SH-SY5Y (cell line): ENCODE results near the gene TOM1L2.

Source experiments
- GATA2 ChIP-seq: IDR thresholded peaks from 2 replicates; pipeline ENCODE4 v1.6.1; 2011; ENCODE audit warnings: mild to moderate bottlenecking, low read depth, low read length
- GATA3 ChIP-seq: IDR thresholded peaks from 2 replicates; pipeline ENCODE4 v1.6.1; 2011; ENCODE audit warnings: low read depth, mild to moderate bottlenecking, low read length, moderate library complexity

The TOM1L2 gene

GRCh38 chr17:17929655-17930380 is 42.4 kb downstream of the TOM1L2 start:
- TF ChIP-seq GATA3 (no peak), GATA2 (no peak)

- TF ChIP-seq GATA3 = no peak
- TF ChIP-seq GATA2 = no peak
Measured at GRCh38 chr17:17928398-17929287, 43.6 kb downstream of the TOM1L2 start.

- TF ChIP-seq GATA3 (no peak), GATA2 (no peak)
Measured at GRCh38 chr17:17926840-17927449, 45.3 kb downstream of the TOM1L2 start.

GRCh38 chr17:17926036-17926435 is 46.2 kb downstream of the TOM1L2 start:
- no peak for TF ChIP-seq GATA3
- no peak for TF ChIP-seq GATA2

GRCh38 chr17:17924857-17925250 is 47.3 kb downstream of the TOM1L2 start:
- TF ChIP-seq GATA2 (no peak), GATA3 (no peak)

GRCh38 chr17:17924131-17924856 is 47.9 kb downstream of the TOM1L2 start:
- TF ChIP-seq GATA2 (no peak), GATA3 (no peak)

GRCh38 chr17:17922070-17922614 is 50.1 kb downstream of the TOM1L2 start:
- no peak for TF ChIP-seq GATA3

GRCh38 chr17:17921192-17922069 is 50.8 kb downstream of the TOM1L2 start:
- no peak for TF ChIP-seq GATA3
- no peak for TF ChIP-seq GATA2

- no peak for TF ChIP-seq GATA2
- TF ChIP-seq GATA3 = no peak
Measured at GRCh38 chr17:17919169-17920107, 52.8 kb downstream of the TOM1L2 start.

- no peak for TF ChIP-seq GATA2
- TF ChIP-seq GATA3 = no peak
Measured at GRCh38 chr17:17917394-17917793, 54.8 kb downstream of the TOM1L2 start.

- TF ChIP-seq GATA3 = no peak
- no peak for TF ChIP-seq GATA2
Measured at GRCh38 chr17:17915183-17915582, 57.0 kb downstream of the TOM1L2 start.
